SIG-M5 treated with dmso at 0.1 percent for 504 hours (cell line): ENCODE measurements around the gene CLIP4.

ENCODE experiments used
- DNase-seq: peaks from one replicate; lab custom pipeline; 2025; ENCODE audit not compliant: unreplicated experiment; lab: John Stamatoyannopoulos, UW

The CLIP4 gene

GRCh38 chr2:29186817-29187216, 71.6 kb downstream of the CLIP4 start:
- no peak for DNase-seq

GRCh38 chr2:29187926-29188325, 72.7 kb downstream of the CLIP4 start:
- DNase-seq = no peak

- no peak for DNase-seq
These were observed 73.8 kb downstream of the CLIP4 start for GRCh38 chr2:29189052-29189451.

- no peak for DNase-seq
These were observed 76.6 kb downstream of the CLIP4 start for GRCh38 chr2:29191817-29192216.

DNA sequence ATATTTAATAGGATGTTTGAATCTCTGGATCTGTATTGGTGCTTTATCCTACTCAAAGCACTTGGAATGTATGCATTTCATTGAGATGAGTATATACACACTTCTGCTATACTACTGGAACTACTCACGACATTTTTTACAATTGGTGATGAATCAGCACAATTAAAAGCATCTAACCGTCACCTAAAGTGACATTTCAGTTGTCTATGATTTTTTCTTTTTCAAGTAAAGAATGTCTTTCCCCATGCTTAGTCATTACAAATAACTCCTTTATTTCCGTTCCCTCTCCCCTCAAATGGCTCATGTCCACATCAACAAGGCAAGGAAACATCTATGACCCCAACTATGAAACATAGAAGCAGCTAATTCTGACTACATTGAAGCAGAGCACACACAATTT, 77.3 kb downstream of the CLIP4 start:
- DNase-seq = no peak

- DNase-seq = no peak
These were observed 77.9 kb downstream of the CLIP4 start for GRCh38 chr2:29193111-29193510.

GRCh38 chr2:29193681-29194080, 78.5 kb downstream of the CLIP4 start:
- no peak for DNase-seq

DNA sequence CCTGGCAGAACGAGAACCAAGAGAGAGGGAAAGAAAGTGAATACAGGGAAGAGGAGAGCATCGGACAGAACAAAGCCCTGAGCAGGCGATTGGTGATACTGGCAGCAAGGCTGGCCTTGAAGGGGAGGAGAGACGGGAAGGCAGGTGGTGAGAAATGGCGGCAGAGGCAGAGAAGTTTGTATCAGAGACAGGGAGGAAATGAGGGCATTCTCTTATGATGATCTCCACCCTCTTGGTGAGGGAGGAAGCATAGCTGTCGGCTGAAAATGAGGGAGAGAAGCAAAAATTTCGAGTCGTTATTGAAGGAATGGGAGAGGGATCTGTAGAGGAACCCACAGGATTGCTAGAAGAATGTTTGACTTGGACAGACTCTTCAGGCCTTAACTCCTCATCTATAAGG, 80.6 kb downstream of the CLIP4 start:
- DNase-seq = no peak

- peak; percentile 61 for DNase-seq
These were observed 81.9 kb downstream of the CLIP4 start for GRCh38 chr2:29196792-29197788.

DNA sequence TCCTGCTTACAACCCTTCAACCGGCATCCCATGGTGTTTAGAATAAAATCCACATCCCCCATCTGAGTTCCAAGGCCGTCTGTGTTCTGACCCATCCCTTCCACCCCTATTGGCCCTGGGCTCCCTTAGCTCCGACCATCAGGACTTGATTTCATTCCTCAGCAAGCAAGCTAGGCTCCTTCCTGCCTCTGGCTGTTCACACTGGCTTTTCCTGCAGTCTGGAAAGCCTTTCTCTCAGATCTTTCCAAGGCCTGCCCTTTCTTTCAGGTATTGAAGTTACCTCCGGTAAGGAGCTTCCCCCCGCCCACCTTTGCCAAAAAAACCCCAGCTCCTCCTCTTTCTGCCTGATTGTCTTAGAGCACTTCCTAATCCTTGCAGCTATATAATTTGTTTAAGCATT, 86.8 kb downstream of the CLIP4 start:
- DNase-seq = no peak

DNA sequence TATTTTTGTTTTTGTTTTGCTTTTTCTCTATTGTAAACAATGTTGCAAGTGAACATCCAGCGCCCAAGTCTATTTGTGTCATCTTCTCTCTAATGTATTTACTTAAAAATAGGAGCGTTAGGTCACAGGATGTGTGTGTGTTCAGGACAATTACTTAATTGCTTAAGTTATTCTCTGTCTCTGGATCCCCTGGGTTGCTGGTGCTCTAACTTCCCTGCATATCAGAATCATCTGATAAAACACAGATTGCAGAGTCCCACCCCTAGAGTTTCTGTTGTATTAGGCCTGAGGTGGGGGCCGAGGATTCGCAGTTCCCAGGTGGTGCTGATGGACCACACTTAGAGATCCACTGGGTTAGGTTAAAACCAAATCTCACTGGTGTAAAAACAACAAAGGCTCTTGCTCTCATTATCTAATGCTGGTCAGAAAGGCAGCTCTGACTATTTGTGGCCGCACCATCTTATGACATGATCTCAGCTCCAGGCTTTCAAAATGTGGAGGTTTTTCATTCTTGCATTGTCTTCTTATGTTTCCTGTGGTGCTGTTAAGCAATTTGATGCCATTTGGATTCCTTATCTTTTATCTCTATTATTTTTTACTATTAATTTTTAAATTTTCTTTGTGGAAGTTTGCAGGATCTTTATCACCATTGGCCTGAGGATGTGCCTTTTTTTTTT, 87.7 kb downstream of the CLIP4 start:
- DNase-seq = no peak

- DNase-seq = no peak
These were observed 91.7 kb downstream of the CLIP4 start for GRCh38 chr2:29206941-29207340.

- no peak for DNase-seq
These were observed 92.3 kb downstream of the CLIP4 start for GRCh38 chr2:29207352-29208148.

GRCh38 chr2:29209551-29209950, 94.3 kb downstream of the CLIP4 start:
- no peak for DNase-seq

DNA sequence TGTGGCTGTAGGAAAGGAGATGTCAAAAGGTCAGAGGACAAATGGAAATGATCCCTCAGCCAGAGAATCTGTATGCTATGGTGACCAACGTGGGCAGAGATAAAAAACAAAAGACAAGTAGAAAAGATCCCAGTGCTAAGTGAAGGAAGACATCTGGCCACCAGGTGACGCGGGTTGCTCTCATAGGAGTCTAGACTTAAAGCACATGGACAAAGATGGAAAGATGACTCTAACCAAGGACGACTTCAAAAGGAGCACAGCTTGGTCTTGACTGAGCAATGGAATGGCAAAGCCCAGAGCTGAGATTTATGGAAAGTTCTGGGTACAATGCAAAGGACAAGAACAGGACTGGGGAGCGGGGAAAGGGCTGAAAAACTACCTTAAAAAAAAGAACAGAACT, 96.8 kb downstream of the CLIP4 start:
- DNase-seq = no peak

DNA sequence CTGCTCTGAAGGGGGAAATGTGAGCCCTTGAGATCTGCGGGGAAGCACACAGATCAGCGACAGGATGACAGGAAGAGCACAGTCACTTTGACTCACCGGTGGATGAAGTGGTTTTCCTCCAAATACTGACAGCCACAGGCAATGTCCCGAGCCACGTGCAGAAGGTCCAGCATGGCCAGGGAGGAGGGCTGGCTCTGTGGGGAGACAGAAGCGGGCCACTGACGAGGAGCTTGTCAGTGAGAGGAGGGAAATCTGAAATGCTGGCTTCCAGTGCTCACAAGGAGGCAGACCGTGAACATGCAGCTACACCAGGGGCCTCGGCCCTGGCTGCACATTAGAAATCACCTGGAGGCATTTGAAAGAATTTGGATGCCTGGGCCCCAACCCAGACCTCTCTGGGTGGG, 98.7 kb downstream of the CLIP4 start:
- DNase-seq = no peak

DNA sequence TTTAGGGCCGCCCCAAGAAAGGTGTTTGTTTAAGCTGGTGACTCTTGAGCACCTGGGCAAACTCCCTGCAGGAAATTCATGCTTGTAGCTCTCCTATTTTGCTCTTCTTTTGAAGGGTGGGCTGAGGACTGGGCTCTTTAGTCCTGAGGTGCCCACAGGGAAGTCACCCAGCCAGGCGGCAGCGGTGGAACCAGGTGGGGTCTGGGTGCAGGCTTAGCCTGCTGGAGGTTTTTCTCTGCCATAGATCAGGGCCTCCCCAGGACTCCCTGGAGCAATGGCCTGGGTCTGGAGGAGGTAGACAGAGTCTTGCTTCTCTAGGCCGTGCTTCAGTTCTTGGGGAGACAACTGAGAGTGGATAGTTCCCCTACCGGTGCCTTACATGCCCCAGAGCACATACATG, 99.9 kb downstream of the CLIP4 start:
- no peak for DNase-seq

DNA sequence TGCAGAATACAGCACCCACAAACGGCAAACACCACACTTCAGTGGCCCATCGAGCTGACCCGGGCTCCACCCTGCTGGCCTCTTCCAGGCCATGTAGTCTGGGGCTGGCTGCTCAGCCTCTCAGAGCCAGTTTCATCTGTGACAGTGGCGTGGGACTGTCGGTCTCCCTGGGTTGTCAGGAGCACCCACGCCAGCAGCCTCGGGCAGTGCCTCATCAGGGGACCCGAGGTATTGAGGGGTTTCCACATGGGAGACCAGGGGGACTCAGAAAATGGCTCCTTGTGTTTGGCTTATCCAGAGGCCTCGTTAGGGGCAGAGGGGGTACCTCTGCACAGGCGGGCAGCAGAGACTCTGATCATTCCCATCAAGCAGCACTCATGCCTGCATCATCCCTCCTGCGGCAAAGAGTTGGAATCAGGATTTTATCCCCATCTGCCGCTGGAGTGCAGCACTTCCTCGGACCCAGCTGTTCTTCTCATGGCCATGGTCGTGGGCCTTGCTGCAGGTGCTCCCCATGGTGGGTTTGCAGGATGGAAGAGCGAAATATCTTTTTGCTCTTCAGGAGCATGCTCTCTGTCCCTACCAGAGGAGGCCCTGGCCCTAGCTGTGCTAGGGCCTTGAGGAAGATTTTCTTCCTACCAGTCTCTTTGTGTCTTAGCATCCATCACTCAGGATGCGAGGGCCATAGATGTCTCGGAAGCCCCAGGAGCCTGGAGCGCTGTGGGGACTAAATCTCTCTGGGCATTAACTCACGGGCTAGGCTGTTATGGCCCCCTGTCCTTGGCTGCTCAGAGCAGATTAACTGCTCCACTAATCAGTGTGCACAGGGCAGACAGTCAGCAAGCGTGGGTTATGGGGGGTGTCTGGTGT, 100.8 kb downstream of the CLIP4 start:
- no peak for DNase-seq

DNA sequence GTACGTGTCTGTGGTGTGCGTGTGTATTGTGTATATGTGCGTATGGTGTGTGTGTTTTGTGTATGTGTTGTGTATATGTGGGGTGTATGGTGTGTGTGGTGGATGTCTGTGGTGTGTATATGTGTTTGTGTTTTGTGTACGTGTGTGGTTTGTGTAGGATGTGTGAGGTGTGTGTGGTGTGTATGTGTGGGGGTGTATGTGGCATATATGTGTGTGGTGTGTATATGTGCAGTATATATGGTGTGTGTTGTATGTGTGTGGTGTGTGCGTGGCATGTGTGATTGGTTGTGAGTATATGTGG, 101.3 kb downstream of the CLIP4 start:
- no peak for DNase-seq

- no peak for DNase-seq
These were observed 102.9 kb downstream of the CLIP4 start for GRCh38 chr2:29218071-29218470.
